Epithelial cell of proximal tubule (primary cell): ENCODE results near the gene IFT80. TPM values are rescaled to one million over a fixed set of nuclear protein-coding genes. Genes with fewer than 3 reads are reported as not detected.

Source experiments
- DNase-seq: peaks from one replicate; pipeline ENCODE4 v3.0.0-alpha.2; 2011; ENCODE audit warnings: low read depth
- H3K4me3 ChIP-seq: 2 replicates; pipeline ENCODE4 v1.5.1; 2011; ENCODE audit warnings: low read depth, mild to moderate bottlenecking, low read length
- total RNA-seq: library from RNA; depleted of rRNA; stranded (reverse); fragments of >200 nt; gene quantifications from 2 replicates; pipeline ENCODE4 v1.2.3, GENCODE V29; 2015
- TF ChIP-seq, protein P1 (sequence below): conservative IDR thresholded peaks from 2 replicates; pipeline ENCODE4 v1.5.1; 2012; ENCODE audit warnings: low read depth, mild to moderate bottlenecking, low read length

IFT80 gene
- total RNA-seq, 1 donor from 2014 or later = 25.7 TPM

DNA sequence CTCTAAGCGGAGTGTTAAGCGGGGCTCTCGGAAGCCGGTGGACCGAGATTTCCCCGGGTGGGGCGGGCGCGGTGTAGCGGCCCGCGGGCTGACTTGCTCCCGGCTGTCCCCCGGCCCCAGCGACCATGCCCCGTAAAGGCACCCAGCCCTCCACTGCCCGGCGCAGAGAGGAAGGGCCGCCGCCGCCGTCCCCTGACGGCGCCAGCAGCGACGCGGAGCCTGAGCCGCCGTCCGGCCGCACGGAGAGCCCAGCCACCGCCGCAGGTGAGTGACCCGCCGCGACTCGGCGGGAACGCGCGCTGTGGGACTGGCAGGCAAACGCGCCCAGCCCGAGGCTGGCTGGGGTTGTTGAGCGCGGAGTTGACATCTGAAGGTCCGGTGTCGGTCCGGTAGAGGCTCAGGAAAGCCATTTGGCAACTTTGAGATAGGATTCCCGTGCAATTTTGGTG, 1.7 kb upstream of the IFT80 start:
- H3K4me3 ChIP-seq = peak overlapping the region; percentile 82
- TF ChIP-seq, protein P1, sequence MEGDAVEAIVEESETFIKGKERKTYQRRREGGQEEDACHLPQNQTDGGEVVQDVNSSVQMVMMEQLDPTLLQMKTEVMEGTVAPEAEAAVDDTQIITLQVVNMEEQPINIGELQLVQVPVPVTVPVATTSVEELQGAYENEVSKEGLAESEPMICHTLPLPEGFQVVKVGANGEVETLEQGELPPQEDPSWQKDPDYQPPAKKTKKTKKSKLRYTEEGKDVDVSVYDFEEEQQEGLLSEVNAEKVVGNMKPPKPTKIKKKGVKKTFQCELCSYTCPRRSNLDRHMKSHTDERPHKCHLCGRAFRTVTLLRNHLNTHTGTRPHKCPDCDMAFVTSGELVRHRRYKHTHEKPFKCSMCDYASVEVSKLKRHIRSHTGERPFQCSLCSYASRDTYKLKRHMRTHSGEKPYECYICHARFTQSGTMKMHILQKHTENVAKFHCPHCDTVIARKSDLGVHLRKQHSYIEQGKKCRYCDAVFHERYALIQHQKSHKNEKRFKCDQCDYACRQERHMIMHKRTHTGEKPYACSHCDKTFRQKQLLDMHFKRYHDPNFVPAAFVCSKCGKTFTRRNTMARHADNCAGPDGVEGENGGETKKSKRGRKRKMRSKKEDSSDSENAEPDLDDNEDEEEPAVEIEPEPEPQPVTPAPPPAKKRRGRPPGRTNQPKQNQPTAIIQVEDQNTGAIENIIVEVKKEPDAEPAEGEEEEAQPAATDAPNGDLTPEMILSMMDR = no peak
- no peak for DNase-seq

DNA sequence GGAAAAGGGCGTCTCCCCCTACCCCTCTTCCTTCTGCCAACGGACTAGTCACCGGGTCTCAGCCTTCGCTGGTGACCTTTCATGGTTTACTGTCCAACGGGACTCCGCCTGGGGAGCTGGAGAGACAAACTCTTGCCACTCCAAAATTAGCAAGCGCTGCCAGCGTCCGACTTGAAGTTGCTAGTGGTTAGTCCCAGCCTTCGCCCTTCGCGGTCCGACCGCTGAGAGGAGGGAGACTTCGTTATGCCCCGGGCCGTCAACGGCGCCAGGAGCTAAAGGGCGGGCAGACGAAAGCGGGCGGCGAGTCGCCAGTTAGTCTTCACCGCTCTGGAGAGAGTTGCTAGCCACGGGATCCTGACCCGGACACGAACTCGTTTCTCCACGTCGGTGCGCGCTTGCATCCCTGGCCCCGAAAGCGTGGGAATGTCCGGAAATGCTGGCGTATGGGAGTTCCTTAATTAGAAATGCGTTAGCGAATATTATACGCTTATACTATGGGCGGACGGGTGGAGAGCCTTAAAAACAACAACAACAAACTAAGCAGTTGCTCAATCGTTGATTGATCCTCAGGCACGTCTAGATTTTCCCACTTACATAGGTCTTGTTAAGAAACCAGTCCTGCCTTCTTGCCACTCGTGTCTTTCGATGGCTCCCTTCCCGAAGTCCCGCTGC, 1.1 kb upstream of the IFT80 start:
- TF ChIP-seq, protein P1 = no peak
- peak overlapping the region; percentile 82 for H3K4me3 ChIP-seq
- no peak for DNase-seq

DNA sequence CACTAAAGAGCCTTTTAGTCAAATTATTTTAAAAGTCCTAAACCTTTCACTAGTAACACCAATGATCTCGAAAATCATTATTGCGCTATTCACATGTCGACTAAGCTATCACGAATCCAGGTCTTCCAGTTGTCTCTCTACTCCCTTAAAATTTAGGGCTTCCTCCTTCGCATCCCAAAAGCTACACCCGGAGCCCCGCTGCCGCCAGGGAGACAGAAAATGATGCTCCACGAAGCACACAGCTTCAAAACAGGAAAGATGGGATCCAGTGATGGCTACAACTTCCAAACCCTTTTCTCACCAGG, 253 bp downstream of the IFT80 start:
- H3K4me3 ChIP-seq = peak overlapping the region; percentile 82
- TF ChIP-seq, protein P1 = no peak
- no peak for DNase-seq

DNA sequence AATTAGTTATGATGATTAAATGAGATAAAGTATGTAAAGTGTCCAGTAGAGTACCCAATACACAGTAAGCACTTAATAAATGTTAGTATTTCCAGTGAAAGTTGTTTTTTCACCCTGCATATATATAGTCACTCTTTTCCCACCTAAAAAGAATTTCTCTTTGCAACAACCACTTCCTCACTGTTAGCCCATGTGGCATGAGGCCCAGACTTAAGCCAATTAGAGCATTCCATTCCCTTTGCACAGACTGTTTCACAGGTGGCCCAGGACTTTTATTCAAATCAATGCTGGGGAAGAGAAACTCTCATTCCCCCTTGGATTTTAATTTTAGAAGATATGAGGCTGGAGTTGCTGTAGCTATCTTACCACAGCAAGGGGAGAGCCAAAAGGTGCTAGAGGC, 3.7 kb downstream of the IFT80 start:
- no peak overlapping the region for H3K4me3 ChIP-seq
- no peak for DNase-seq
- TF ChIP-seq, protein P1 = no peak

DNA sequence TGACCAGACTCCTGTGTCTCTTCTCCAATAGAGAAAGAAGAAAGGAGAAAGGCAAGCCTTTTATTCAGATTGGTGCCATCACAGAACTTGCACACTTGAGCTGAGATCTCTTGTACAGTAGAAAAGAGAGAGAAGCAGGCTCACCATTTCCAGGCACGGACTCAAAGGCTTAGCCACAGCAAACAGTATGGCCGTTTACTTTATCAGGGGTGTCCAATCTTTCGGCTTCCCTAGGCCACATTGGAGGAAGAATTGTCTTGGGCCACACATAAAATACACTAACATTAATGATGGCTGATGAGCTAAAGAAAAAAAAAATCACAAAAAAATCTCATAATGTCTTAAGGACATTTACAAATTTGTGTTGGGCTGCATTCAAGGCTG, 5.0 kb downstream of the IFT80 start:
- no peak for DNase-seq
- TF ChIP-seq, protein P1 = no peak
- no peak overlapping the region for H3K4me3 ChIP-seq

DNA sequence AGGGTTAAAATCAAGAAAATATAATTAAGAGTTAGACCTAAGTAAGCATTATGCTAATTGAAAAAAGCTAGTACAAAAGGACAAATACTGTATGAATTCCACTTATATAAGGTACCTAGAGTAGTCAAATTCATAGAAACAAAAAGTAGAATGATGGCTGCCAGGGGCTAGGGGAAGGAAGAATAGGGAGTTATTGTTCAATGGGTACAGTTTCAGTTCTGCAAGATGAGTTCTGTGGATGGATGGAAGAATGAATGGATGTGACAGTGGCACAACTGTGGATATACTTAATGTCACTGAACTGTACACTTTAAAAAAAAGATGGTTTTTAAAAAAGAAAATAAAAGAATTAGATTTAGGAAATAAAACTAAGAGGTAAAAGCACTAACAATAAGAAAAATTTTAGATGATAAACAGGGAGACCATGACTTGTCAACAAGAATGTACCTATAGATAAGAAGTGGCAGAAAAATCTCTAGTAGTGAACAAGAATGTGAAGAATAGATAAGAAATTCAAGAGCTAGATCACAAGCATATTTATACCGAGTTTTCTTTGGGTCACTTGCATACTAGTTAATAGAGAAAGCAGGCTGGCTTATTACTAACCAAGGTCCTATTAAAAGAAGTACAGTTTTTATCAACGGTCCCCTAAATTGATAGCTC, 5.5 kb downstream of the IFT80 start:
- TF ChIP-seq, protein P1 = no peak
- DNase-seq = no peak
- H3K4me3 ChIP-seq = no peak overlapping the region

DNA sequence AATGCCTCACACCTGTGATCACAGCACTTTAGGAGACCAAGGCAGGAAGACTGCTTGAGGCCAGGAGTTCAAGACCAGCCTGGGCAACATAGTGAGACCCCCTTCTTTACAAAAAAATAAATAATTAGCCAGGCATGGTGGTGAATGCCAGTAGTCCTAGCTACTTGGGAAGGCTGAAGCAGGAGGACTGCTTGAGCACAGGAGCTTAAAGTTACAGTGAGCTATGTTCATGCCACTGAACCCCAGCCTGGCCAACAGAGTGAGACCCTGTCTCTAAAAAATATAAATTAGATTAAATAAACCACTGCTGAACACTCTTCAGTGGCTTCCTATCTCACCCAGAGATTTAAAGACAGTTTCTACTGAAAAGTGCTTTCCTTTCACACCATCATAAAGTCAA, 6.2 kb downstream of the IFT80 start:
- TF ChIP-seq, protein P1 = no peak
- DNase-seq = no peak

More for the DNA sequence above, 6.2 kb downstream of the IFT80 start:
- H3K4me3 ChIP-seq = no peak overlapping the region
